Gastrocnemius medialis (tissue), 4 donors: ENCODE results near the gene CDA.

Experiments
- POLR2A ChIP-seq, 2 donors: fragments of 450-650 bp; IDR thresholded peaks; one replicate each; pipeline ENCODE4 v1.6.1; 2017; ENCODE audit warnings: antibody characterized with exemption in 2 of 2, mild to moderate bottlenecking in 2 of 2, moderate library complexity in 2 of 2
- TF ChIP-seq, protein P1 (sequence below), 5 experiments: fragments of 450-650 bp in 3 of 5; fragments of 200-600 bp in 2 of 5; sonication (generic) in 2 of 5; IDR thresholded peaks in 4 of 5; conservative IDR thresholded peaks in 1 of 5; 1 replicate in 4 of 5; 2 replicates in 1 of 5; pipeline ENCODE4 v1.5.1; 2016 to 2019; ENCODE audit warnings: antibody characterized with exemption in 5 of 5, mild to moderate bottlenecking in 3 of 5, moderate library complexity in 3 of 5

DNA sequence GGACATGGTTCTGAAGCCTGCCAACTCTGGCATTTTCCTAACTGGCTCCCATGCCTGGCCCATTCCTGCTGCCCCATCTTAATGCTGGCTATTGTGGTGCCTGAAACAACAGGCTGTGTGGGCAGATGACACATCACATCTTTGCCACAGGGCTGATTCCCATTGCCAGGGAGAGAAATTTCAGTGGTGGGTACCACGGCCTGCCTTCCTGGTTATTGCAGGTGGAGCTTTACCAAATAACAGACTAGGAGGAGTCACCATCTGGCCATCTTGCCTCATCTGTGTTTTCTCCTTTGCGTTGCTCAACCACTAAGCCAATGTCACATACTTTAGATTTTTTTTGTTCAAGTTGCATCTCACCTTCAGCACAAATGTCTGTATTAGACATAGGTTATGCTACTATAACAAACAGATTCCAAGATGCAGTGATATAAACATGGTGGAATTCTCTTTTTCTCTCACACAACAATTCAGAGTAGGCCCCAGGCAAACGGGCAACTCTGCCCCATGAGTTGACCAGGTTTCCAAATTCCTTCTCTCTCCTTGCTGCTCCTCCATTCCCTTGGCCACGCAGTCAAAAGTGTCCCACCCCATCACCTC, 14.1 kb downstream of the CDA start:
- no peak for TF ChIP-seq POLR2A (IDR thresholded peaks at IDR 0.05)
- TF ChIP-seq, protein P1, sequence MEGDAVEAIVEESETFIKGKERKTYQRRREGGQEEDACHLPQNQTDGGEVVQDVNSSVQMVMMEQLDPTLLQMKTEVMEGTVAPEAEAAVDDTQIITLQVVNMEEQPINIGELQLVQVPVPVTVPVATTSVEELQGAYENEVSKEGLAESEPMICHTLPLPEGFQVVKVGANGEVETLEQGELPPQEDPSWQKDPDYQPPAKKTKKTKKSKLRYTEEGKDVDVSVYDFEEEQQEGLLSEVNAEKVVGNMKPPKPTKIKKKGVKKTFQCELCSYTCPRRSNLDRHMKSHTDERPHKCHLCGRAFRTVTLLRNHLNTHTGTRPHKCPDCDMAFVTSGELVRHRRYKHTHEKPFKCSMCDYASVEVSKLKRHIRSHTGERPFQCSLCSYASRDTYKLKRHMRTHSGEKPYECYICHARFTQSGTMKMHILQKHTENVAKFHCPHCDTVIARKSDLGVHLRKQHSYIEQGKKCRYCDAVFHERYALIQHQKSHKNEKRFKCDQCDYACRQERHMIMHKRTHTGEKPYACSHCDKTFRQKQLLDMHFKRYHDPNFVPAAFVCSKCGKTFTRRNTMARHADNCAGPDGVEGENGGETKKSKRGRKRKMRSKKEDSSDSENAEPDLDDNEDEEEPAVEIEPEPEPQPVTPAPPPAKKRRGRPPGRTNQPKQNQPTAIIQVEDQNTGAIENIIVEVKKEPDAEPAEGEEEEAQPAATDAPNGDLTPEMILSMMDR (IDR thresholded peaks at IDR 0.05 in 4 of 5, conservative IDR thresholded peaks at IDR 0.05 in 1 of 5) = no peak
